GM12874 (cell line): ENCODE data around the gene ZFP3.

Source experiments
- CTCF ChIP-seq: IDR thresholded peaks from 2 replicates; pipeline ENCODE4 v1.5.1; 2011; ENCODE audit warnings: low read depth, mild to moderate bottlenecking, control low read depth, low read length, moderate library complexity; ENCODE audit not compliant: insufficient read depth

The ZFP3 gene

GRCh38 chr17:5055543-5055942 lies 22.7 kb upstream of the ZFP3 start:
- TF ChIP-seq CTCF: no peak

GRCh38 chr17:5065227-5065744 lies 13.0 kb upstream of the ZFP3 start:
- TF ChIP-seq CTCF: no peak

DNA sequence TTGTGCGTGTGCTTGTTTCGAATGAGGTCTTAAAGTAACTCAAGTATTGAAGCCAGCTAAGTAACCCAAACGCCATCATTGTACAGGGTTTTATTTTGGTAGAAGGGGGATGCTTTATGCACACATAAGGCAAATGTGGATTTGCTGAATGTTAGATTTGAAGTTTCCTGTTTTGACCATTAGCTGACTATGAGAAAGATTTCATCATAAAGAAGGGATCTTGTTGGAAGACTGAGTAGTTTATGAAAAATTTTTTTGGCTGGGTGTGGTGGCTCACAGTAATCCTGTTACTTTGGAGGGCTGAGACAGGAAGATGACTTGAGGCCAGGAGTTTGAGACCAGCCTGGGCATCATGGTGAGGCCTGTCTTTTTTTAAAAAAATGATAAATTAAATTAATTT lies 10.0 kb upstream of the ZFP3 start:
- TF ChIP-seq CTCF: no peak

DNA sequence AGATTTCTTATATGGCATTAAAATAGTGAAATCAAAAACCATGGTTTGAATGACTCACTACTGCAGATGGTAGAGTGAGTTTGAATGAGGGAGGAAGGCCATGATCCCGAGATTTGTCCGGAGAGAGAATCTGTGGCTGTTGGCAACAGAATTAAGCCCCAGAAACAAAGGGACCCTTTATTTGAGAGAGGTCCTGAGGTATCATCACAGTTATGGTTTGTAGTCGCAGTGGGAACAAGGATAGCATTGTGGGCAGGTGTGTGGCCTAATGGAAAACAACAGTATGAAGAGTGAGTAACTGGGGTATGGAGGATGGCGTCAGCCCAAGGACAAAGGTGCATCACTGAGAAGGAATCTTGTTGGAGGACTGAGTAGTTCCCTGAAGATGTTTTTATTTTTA lies 8.5 kb upstream of the ZFP3 start:
- no peak for TF ChIP-seq CTCF

GRCh38 chr17:5077781-5078105 lies 524 bp upstream of the ZFP3 start:
- TF ChIP-seq CTCF: no peak

DNA sequence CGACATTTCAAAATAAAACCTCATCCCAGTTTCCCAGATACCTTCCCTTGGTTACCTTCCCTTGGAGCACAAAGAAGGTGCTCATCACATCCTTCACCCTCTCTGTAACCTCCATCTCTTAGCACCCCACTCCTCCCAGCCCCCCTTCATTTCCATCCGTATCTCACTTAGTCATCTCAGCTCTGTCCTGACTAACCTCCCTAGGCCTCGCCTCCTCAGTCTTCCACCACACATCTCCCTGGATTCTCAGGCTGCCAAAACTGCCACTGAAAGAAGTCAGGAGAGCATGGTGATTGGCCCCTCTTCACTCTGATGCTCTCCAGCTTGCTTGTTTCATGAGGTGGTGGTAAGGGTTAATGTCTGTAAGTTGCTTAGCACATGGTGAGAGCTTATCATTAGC lies 2.3 kb downstream of the ZFP3 start:
- no peak for TF ChIP-seq CTCF

GRCh38 chr17:5092218-5093010 lies 14.1 kb downstream of the ZFP3 start:
- no peak for TF ChIP-seq CTCF
